ENCODE results near the gene POU3F1. TPM values are rescaled to one million over a fixed set of nuclear protein-coding genes. Genes with fewer than 3 reads are reported as not detected.
A peak's percentile ranks its signal among the peaks of the same experiment; 100 is the strongest.

POU3F1 gene
- total and polyA plus RNA-seq, 2 of the 4 experiments (the other 2 are of a cell fraction), result not detected

DNA sequence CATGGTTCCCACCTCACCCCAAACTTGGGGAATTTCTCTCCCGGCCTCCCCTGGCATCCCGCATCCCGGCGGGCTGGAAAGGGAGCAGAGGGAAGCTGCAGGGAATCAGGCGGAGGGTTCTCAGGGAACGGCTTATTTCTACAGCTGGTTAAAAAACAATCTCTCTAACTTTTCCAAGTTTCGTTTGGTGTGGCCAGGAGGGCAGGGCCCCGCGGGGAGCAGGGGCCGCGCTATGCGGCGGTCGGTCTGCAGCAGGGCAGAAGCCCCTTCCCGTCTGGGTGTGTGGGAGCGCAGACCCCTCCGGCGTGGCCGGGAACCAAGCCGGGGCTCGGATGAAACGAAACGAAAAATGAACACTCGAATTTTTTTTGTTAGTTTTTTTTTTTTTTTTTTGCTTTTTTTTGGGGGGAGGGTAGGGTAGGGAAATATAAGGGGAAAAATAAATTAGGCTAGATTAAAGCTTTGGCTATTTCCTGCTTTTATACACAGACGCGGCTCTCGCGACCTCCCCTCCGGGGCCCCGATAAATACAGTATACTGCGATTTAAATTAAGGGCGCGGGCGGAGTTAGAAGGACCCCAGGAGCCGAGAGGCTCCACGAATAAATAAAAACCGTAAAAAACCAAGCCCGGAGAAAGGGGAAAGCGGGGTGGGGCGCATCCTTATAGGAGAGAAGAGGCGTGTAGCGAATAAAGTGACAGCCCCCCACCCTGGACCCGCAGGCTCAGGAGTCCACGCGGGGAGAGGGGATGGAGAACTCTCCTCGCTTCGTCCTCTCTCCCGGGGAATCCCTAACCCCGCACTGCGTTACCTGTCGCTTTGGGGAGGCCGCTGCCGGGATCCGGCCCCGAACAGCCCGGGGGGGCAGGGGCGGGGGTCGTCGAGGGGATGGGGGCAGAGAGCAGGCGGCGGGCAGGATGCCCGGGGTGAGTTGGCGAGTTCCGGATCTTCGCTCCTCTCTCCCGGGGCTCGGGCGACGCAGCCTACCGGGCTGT lies 2.1 kb downstream of the POU3F1 start:
- Histone ChIP-seq H3K4ac (ENCODE audit: low read depth, low read length) (no peak overlapping the region), H2AK9ac (replicated peaks; ENCODE audit: low read depth, low read length, poor library complexity) (no peak overlapping the region), H3K79me1 (ENCODE audit: low read depth in 1 of 2, low read length in 2 of 2) (no peaks in the 10 kb centered on the region), H3K9me3 (ENCODE audit: control insufficient read depth, insufficient read depth, low read length) (0 out of 2 replicates have a peak, but pooled peaks cover 2% of the 10 kb centered on the region), H4K20me1 (ENCODE audit: insufficient read depth, low read length) (no peaks in the 10 kb centered on the region), H3K9me1 (ENCODE audit: insufficient read depth, low read length) (no peaks in the 10 kb centered on the region), H3K56ac (ENCODE audit: extremely low read depth, insufficient read depth, low read length) (no peak overlapping the region), H4K8ac (ENCODE audit: low read depth in 2 of 2, low read length in 2 of 2) (no peak overlapping the region), H3K14ac (replicated peaks; ENCODE audit: low read depth, low read length) (no peak overlapping the region), H3K27ac (ENCODE audit: insufficient read depth, low read length) (no peak overlapping the region), H3K4me3 (ENCODE audit: insufficient read depth, low read depth, low read length) (peak overlapping the region; percentile 28; the same call in 1 of the 2 replicates), H3K27me3 (ENCODE audit: control insufficient read depth, insufficient read depth, low read length) (peaks cover 77% of the 10 kb centered on the region), H4K5ac (ENCODE audit: low read depth, low read length) (no peak overlapping the region), H2BK5ac (ENCODE audit: low read depth, low read length, poor library complexity, severe bottlenecking) (no peak overlapping the region), H3K23ac (ENCODE audit: low read depth, low read length) (no peak overlapping the region), H2BK20ac (ENCODE audit: low read depth, low read length) (no peak overlapping the region), H3K9ac (ENCODE audit: low read depth, low read length) (no peak overlapping the region), H2BK15ac (ENCODE audit: low read depth, low read length) (no peak overlapping the region), H2AK5ac (ENCODE audit: low read depth, low read length) (no peak overlapping the region), H4K91ac (ENCODE audit: insufficient read depth, low read depth, low read length) (no peak overlapping the region), H3K4me1 (ENCODE audit: control insufficient read depth, insufficient read depth, low read length) (no peaks in the 10 kb centered on the region), H3K36me3 (ENCODE audit: control insufficient read depth, insufficient read depth, low read length) (no peaks in the 10 kb centered on the region), H2AFZ (replicated peaks; ENCODE audit: low read length, poor library complexity) (no peak overlapping the region), H3K18ac (ENCODE audit: low read depth, low read length) (no peak overlapping the region), H2BK120ac (ENCODE audit: low read depth, low read length) (no peak overlapping the region), H3K4me2 (ENCODE audit: low read depth, low read length) (peak overlapping the region; percentile 29; the same call in 1 of the 2 replicates)
- no peak for TF ChIP-seq MAFK (IDR thresholded peaks at IDR 0.05; ENCODE audit: low read depth, low read length)
- no peak for TF ChIP-seq RCOR1 (IDR thresholded peaks at IDR 0.05; ENCODE audit: insufficient replicate concordance, low read length)
- no peak for TF ChIP-seq BHLHE40 (IDR thresholded peaks at IDR 0.05; ENCODE audit: low read depth, low read length)
- TF ChIP-seq ELK1 (IDR thresholded peaks at IDR 0.05; ENCODE audit: borderline replicate concordance, low read depth, low read length), result no peak
- no peak for TF ChIP-seq SMC3 (IDR thresholded peaks at IDR 0.05; ENCODE audit: low read depth, low read length)
- no peak for TF ChIP-seq FOS (IDR thresholded peaks at IDR 0.05; ENCODE audit: low read depth, low read length)
- TF ChIP-seq CTCF (conservative IDR thresholded peaks at IDR 0.05; ENCODE audit: low read depth, low read length), result no peak
- TF ChIP-seq MXI1 (IDR thresholded peaks at IDR 0.05; ENCODE audit: borderline replicate concordance, low read depth, low read length), result no peak
- no TSS peak for BruUV-seq (replicated peaks)
- in situ Hi-C loops (cut with MboI; ENCODE audit: low sequenced_read_pairs) (no loop called here), dilution Hi-C loops (cut with HindIII; ENCODE audit: low sequenced_read_pairs, unreplicated experiment) (no loop called here), intact Hi-C loops (cut with micrococcal nuclease) (no loop called here)
- CTCF ChIA-PET, result no interaction called here
- POLR2A ChIA-PET (ENCODE audit: unreplicated experiment), result interaction anchor here (0.6 kb wide), 1 partner anchor 11 kb away, joined by 6 read pairs; no protein-coding TSS in a partner anchor
- ATAC-seq (ENCODE audit: low read depth), result no peak
- no peak for DNase-seq
- WGBS, 2 experiments (ENCODE audit: extremely low coverage in 2 of 2, insufficient read length in 1 of 2), result 0% methylated on average over 19 of the region's 70 CpGs; no CpG with 5 or more reads in 1 of the 2 experiments
